COLO668 (cell line): ENCODE results near the gene FAM83C.

Source experiments
- DNase-seq: peaks from one replicate; lab custom pipeline; 2025; ENCODE audit not compliant: unreplicated experiment; lab: John Stamatoyannopoulos, UW

FAM83C gene

DNA sequence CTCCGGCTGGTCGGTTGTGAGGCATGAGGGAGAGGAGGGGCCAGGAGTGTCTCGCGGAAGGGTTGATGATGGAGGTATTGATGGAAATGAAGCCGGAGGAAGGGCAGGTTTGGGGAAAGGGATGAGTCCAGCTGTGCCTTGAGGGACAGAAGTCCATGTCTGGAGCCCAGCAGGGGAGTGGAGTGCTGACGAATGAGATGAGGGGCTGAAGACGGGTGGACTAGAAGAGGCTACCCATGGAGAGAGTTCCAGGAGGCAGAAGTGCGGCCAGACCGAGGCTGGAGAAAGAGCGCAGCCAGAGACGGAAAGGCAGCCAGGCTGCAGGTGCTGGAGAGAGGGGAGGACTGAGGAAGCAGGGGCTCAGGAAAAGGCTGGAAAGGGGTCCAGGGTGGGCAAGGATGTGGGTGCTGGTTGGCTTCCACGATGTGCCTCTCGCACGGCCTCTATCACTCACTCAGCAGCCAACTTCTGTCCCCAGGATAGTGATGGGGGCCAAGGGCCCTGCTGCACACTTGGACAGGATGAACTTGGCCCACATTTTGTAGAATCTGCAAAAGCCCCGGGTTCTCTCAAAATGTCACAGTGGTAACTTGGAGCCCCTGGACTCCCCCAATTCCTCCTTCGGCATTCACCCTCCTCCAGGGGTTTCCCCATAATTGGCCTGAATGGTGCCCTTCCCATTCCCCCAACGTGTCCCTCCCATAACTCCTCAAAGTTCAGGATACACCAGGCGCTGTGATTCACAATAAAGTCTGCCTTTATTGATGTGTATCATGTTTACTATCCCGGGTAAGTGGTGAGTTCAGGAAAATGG lies 7.0 kb downstream of the FAM83C start:
- DNase-seq, result peak; percentile 48

DNA sequence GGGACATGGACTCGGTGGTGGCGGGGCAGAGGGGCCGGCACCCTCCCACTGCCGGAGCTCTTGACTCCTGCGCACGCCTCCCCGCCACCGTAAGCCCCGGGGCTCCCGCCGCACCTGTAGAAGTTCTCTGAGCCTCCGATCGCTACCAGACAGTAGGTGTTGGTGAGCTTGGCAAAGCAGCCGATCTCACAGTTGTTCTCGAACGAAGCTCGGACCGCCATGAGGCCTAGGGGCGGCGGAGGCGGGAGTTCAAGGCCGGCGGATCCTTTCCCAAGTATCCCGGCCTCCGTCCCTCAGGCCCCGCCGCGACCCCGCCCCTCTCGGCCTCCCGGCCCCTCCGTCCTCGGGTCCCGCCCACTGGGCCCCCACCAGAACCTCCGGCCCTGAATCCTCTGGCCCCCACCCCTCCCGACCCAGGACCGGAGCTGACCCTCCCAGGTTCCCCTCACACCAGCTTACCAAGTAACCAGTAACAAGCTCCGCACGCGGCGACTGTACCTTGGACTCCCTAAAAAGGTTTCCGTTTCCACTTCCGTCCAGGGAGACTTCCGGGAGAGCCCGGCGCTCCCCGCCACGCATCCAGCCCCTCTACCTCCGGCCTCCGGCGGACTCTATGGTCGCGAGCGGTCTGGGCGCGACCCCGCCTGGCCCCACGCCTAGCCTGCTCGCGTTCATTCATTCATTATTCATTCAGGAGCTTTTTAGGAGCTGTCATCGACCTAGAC lies 7.8 kb downstream of the FAM83C start, which contains the start of gene EIF6:
EIF6 (minus strand) TSS at position 506 of the 725 bp plus-strand sequence; CDS start at position 221, 285 bp downstream.
- peak; percentile 94 for DNase-seq

DNA sequence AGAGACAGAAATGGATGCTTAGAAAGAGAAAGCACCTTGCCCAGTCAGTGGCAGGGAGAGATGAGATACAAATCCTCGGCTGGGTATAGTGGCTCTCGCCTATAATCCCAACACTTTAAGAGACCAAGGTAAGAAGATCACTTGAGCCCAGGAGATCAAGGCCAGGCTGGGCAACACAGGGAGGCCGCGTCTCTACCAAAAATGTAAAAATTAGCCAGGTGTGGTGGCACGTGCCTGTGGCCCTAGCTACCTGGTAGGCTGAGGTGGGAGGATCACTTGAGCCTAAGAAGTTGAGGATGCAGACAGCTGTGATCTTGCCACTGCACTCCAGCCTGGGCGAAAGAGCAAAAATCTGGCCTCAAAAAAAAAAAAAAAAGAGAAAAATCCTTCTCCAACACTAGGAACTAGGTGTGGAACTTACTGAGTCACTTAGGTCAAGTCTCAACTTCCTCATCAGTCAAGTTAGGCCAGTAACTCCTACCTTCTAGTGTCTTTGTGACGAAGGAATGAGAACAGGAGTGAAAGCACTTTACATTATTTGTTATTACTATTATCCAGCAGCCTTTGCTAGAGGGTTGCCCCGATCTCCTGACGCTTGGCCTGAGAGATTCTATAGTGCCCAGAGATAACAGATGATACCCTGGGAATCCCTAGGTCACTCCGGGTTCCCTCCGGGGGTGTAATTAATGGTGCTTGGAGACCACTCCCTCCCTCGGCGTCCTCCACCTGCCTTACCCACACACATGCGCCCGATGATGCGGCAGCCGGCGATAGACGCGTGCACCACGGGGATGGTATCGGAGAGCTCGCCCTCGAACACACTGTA lies 8.6 kb downstream of the FAM83C start:
- no peak for DNase-seq

DNA sequence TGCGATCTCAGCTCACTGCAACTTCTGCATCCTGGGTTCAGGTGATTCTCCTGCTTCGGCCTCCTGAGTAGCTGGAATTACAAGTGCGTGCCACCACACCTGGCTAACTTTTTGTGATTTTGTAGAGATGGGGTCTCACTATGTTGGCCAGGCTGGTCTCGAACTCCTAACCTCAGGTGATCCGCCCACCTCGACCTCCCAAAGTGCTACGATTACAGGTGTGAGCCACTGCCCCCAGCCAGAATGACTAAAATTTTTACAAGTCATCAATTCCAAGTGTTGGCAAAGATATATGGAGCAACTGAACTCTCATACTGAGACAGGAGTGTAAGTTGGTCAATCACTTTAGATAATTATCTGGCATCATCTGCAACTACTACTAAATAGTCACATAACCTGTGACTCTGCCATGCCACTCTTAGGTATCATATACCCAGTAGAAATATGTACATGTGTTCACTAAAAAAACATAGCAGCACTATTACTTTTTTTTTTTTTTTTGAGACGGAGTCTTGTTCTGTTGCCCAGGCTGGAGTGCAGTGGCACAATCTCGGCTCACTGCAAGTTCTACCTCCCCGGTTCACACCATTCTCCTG lies 10.6 kb downstream of the FAM83C start:
- DNase-seq, result no peak

DNA sequence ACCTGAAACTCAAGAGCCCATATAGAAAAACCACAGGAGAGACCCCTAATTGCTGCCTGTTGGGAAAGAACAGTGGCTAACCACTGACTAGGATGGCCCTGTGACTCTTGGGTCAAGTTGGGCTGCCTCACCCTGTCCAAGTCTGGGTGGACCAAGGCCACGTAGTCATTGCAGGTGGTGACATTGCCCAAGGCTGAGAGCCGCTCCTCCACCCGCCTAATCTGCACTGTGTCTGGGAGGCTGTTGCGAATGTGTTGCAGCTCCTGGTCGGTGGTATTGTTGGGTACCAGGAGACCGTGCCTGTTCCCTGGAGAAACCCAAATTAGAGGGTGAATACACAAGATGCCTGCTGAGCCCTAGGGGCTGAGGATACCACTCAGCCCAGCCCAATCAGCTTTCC lies 11.7 kb downstream of the FAM83C start:
- no peak for DNase-seq

DNA sequence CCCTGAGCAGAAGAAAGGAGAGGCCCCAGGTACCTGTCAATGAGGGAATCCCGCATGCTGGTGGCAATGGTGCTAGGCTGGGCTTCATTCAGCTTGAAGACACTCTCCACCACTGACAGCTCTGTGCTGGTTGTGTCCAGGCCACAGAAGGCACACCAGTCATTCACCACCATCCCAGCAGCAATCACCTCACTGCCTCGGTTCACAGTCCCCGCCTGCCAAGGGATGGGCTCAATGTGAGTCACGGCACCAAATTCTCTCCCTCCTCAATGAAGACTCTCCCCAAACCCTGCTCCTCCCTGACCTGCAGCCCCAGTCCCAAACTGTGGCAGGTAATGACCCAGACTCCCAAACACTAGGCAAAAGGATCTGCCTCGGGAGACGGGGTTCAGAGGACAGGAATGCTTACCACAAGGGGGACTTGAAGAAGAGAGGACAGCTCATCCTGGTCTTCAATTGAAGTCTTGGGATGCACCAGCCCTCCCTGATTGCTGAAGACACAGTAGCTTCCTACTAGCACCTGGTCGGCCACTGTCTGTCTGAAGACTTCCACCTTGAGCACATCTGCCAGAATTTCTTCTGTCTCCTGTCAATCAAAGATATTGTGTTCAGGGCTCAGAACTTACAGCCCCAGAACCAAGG lies 12.6 kb downstream of the FAM83C start:
- DNase-seq, result no peak

DNA sequence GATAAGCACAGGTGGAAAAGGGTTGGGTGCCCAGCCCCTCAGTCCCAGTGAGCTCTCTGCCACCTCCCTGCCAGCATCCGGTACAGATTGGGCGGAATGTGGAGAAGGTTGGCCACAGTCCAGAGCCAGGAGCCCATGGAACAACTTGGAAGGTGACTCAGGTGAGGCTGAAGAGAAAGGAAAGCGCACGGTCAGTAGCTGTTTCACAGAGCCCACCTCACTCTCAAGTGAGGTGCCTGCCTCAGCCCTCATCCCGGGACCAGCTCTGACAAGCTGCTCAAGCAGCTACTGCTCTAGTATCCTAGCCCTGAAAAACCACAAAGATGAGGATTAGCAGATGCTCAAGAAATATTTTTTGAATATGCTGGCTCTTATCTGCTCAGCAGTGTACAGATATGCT lies 13.2 kb downstream of the FAM83C start:
- DNase-seq, result no peak

DNA sequence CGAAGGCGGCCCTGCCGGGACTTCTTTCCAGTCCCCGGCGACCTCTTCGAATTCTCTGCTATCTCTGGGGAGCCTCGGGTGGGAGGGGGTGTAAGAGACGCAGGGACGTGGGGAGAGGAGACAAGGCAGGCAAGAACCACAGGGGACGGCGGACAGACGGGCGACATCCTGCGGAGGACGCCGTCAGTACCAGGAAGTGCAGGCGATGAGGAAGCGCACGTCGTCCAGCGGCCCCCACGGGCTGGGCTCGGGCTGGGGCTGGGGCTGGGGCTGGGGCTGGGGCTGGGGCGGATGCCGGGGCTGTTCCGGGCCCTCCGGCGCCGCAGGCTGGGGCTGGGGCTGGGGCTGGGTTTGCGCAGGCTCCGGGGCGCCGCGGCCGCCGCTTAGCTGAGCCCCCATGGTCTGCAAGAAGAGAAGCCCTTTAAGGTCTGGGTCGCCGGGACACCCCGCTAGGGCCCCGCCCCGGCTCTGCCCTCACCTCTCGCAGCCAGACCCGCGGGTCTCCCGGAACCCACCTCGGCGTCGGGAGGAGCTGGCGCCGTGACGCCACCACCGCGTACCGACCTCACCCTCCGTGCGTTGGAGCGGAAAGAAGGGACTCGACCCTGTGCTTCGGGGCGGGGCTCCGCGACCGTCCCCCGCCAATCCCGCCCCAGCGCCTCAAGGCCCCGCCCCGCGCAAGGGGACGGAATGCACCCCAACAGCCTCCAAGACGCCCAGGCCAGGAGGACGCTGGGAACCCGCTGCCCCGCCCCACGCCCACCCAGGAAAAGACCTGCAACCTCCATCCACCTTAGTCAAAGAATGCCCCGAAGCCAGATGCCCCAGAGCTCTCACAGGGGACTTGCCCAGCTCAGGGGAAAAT lies 14.5 kb downstream of the FAM83C start, which contains the start of gene MMP24OS:
MMP24OS (minus strand) TSS at position 592 of the 865 bp plus-strand sequence; CDS start at position 399, 193 bp downstream.
- DNase-seq, result peak; percentile 97

DNA sequence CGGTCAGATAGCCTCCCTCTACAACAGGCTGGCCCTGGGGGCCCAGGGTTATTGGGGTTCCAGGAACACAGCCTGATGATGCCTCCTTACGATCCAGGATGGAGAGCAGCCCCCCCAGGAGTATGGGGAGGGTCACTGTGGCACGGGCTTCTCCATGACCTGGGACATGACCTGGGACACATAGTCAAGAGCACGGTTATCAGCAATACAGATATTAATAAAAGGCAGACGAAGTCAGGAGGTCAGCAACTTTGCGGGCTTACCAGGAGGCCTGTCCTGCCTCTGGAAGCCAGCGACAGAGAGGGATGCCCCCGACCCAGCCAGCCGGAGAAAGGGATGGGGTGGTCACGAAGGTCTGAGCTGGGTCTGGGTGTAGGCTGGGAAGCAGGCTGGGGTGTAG lies 15.1 kb downstream of the FAM83C start:
- no peak for DNase-seq

DNA sequence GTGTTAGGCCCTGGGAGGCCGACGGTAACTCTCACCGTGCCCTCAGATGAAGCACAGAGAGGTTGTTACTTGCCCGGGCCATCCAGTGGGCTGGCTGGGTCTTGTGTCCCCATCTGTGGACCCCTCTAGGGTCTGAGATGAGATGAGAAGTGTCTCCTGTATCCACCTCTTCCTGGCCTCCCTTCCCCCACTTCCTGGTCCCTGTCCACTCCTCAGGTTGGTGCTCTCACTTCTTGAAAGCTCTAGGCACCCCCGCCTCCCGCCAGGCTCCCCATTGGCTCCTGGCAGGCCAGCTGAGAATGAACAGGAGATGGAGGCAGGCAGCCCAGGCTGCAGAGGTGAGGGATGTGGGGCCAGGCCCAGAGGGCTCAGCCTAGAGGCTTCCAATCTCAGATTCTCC lies 15.8 kb downstream of the FAM83C start:
- DNase-seq, result no peak

DNA sequence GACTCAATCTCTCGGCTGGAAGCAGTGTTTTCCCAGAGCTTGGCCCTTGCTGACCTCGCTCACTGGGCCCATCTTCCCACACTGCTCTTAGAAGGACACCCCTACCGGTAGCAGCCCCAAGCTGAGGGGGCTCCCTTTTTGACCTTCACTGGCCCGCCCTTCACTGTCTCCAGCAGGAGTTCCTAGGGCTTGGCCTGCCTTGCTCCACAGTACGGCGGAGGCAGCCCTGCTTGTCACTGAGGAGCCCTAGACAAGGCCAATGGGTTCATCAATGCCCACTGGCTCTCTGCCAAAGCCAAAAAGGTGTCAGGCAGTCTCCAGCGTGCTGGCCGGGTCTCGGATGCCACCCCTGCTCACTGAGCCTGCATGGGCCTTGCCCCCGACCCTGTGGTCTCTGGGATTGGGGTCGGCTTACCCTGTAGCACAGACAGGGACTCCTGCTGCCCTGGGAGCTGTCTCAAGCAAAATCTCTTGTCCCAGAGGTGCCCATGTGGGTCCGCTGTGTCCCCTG lies 16.4 kb downstream of the FAM83C start:
- no peak for DNase-seq

DNA sequence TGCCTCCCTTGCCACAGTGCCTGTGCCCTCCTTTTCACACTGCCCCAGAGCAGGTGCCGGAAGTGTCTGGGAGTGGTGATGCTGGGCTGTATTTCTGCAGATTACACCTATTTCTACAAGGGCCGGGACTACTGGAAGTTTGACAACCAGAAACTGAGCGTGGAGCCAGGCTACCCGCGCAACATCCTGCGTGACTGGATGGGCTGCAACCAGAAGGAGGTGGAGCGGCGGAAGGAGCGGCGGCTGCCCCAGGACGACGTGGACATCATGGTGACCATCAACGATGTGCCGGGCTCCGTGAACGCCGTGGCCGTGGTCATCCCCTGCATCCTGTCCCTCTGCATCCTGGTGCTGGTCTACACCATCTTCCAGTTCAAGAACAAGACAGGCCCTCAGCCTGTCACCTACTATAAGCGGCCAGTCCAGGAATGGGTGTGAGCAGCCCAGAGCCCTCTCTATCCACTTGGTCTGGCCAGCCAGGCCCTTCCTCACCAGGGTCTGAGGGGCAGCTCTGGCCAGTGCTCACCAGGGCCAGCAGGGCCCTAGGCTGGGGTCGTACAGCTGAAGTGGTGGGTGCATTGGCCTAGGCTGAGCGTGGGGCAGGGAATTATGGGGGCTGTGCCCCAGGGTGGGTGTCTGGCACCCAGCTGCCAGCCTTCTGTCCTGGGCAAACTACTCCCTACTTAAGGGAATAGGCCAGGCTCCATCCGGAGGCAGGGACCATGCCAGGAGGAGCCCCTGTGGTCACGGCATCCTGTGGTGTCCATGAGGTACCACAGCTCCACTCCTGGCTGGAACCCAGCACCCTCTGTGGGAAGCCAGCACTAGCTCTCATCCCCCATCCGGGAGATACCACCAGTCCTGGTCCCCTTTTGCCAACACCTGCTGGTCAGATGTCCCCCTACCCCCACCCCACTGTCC lies 17.8 kb downstream of the FAM83C start:
- DNase-seq, result no peak

DNA sequence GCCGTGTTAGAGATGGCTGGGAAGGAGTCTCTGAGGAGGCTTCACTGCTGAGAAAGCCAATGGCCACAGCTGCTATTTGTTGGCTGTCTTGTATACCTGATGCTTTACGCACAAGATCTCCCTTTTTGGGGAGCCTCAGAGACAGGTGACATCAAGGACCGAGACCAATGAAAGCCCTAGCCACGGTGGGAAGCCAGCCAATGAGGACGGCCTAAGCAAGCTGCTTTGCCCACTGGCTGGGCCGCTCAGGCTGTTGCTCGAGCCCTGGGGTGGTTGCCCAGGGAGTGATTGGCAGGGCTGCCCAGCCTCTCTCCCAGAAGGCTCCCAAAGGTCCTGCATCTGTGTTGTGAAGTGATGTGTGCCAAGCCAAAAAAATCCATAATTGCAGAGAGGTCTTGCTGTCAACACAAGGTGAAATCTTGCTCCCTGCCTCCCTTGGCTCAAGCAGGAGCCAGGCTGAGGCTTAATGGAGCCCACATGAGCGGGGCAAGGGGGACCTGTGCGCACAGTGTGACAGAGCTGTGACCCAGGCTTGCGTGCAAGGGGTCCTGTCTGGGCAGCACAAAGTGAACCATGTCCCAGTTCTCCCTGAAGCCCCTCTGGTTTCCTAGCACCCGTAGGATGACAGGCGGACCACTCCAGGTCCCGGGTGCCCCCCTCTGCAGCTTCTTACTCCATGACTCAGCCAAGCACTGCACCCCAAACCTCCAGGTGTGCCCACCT lies 18.6 kb downstream of the FAM83C start:
- no peak for DNase-seq

DNA sequence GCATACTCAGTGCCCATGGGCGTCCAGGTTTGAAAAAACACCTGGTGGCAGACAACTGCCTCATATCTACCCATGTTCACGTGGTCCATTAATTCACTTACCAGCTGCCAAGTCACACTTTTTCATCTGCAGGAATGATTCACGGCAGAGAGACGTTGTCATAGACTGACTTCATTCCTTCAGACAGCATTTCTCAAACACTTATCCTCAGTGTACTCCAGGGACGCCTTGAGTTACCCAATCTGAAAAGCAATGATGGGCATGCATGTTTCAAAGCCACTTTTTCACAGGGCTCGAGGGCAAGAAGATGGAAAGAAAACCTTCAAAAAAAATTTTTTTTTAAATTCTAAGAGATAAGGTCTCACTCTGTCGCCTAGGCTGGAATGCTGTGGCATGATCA lies 20.3 kb downstream of the FAM83C start:
- DNase-seq, result no peak

DNA sequence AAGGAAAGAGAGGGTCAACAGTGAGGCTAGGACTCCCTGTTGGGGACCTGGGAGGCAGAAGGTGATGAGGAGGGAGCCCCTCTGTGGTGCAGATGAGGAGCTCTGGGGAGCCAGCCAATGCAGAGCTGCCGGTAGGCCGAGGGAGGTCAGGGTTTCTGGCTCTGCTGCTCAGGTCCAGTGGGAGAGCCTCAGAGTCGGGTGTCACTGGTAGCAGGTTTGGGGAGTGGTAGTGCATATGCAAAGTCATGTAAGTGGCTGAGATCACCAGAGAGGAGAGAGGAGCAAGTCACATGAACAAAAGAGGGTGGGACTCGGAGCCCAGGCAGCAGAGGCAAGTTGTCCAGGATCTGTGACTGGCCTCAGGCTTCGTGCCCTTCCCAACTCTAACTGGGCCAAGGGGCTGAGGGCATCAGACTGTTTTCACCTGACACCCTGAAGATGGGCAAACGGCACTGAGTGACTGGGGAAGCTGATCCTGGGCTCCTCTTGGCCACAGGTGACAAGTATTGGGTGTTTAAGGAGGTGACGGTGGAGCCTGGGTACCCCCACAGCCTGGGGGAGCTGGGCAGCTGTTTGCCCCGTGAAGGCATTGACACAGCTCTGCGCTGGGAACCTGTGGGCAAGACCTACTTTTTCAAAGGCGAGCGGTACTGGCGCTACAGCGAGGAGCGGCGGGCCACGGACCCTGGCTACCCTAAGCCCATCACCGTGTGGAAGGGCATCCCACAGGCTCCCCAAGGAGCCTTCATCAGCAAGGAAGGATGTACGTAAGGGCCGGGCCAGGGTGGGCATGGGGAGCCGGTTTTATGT lies 20.9 kb downstream of the FAM83C start:
- no peak for DNase-seq

DNA sequence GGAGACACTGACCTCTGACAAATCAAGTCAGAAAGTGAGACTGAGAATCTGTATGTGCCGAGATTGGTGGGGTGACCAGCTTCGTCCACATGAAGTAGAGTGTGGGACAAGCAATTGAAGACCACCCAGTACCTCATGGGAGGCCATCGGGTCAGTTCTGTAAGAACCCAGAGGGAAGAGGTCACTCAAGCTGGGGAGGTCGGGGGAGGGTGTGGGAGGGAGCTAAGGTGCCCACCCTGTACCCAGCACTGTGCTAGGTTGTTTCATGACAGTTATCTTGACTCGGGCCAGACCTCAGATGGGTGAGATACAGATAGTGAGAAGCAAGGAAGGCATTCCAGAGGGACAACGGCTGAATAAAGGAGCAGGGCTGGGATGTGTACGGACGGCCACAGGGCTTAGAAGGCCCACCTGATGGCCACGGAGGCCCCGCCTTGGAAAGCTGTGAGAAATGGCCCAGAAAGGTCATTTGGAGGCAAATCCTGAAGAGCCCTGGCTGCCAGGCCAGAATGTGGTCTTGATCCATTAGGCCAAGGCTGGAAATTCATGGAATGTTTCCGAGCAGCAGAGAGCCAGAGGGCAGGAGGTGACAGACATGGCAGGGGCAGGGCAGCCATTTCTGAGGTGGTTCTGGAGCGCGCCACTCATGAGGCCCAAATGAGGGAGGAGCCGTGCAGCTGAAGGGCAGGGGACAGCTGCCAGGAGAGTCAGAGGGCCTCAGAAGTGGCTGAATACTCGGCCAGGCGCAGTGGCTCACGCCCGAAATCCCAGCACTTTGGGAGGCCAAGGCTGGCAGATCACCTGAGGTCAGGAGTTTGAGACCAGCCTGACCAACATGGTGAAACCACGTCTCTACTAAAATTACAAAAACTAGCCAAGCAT lies 22.0 kb downstream of the FAM83C start:
- DNase-seq, result no peak
